Measurements from ENCODE around the gene ST3GAL4. TPM values are rescaled to one million over a fixed set of nuclear protein-coding genes. Genes with fewer than 3 reads are reported as not detected.

The ST3GAL4 gene
- total RNA-seq, 1 experiment from 2014 or later, result 13.1 TPM

GRCh38 chr11:126459691-126460281 is 104.3 kb downstream of the ST3GAL4 start:
- DNase-seq (ENCODE audit: low read depth, low spot score), result no peak
- H3K27me3 ChIP-seq (ENCODE audit: insufficient read depth, low read length), result peaks cover 7% of the 10 kb centered on the region; the same call in 1 of the 2 replicates
- H3K9me2 ChIP-seq (ENCODE audit: insufficient read depth), result no peaks in the 10 kb centered on the region
- no peak overlapping the region for H3K4me3 ChIP-seq (replicated peaks in 1 of 2; ENCODE audit: low read depth in 1 of 2, low read length in 2 of 2)
- intact Hi-C loops (cut with micrococcal nuclease), result no loop called here
- ChIA-PET POLR2A (no interaction called here), CTCF (interaction anchor here (1.0 kb wide), 1 partner anchor 21 kb away, joined by 4 read pairs; no protein-coding TSS in a partner anchor), RAD21 (ENCODE audit: low non-redundant PET in 1 of 2, low total read pairs in 2 of 2, uncharacterized antibody in 2 of 2, unreplicated experiment in 2 of 2) (no interaction called here)
- no peaks in the 10 kb centered on the region for H3K4me1 ChIP-seq (ENCODE audit: control insufficient read depth in 1 of 2, insufficient read depth in 2 of 2, low read length in 2 of 2)
- H3K27ac ChIP-seq (ENCODE audit: low read depth, low read length), result no peak overlapping the region
- H4K20me1 ChIP-seq (ENCODE audit: insufficient read depth), result no peaks in the 10 kb centered on the region
- no peak for ATAC-seq
- no TSS peak for BruUV-seq (replicated peaks)
- H3K9me3 ChIP-seq (ENCODE audit: control insufficient read depth in 1 of 2, insufficient read depth in 1 of 2, low read depth in 1 of 2, low read length in 2 of 2), result no peaks in the 10 kb centered on the region
- no peak overlapping the region for H2AFZ ChIP-seq (ENCODE audit: low read depth, low read length, poor library complexity, severe bottlenecking)
- no peaks in the 10 kb centered on the region for H3K79me2 ChIP-seq (ENCODE audit: insufficient read depth, low read length)
- no peak overlapping the region for H3K9ac ChIP-seq (ENCODE audit: low read length)
- no peaks in the 10 kb centered on the region for H3K36me3 ChIP-seq (ENCODE audit: control insufficient read depth in 1 of 2, insufficient read depth in 2 of 2, low read length in 2 of 2)
- TF ChIP-seq CEBPB (IDR thresholded peaks at IDR 0.05; ENCODE audit: low read depth) (no peak), FOSL1 (IDR thresholded peaks at IDR 0.05; ENCODE audit: low read depth) (no peak), TCF7L2 (IDR thresholded peaks at IDR 0.05; ENCODE audit: borderline replicate concordance, extremely low read depth, insufficient read depth, insufficient read length) (no peak), POLR2AphosphoS5 (IDR thresholded peaks at IDR 0.05; ENCODE audit: low read depth, low read length) (no peak)
- H3K4me2 ChIP-seq (ENCODE audit: low read length), result no peak overlapping the region

- Histone ChIP-seq H3K9me3 (ENCODE audit: control insufficient read depth in 1 of 2, insufficient read depth in 1 of 2, low read depth in 1 of 2, low read length in 2 of 2) (no peaks in the 10 kb centered on the region), H3K4me2 (ENCODE audit: low read length) (no peak overlapping the region), H4K20me1 (ENCODE audit: insufficient read depth) (no peaks in the 10 kb centered on the region), H3K4me1 (ENCODE audit: control insufficient read depth in 1 of 2, insufficient read depth in 2 of 2, low read length in 2 of 2) (no peaks in the 10 kb centered on the region), H2AFZ (ENCODE audit: low read depth, low read length, poor library complexity, severe bottlenecking) (no peak overlapping the region), H3K79me2 (ENCODE audit: insufficient read depth, low read length) (no peaks in the 10 kb centered on the region), H3K27ac (ENCODE audit: low read depth, low read length) (no peak overlapping the region), H3K9ac (ENCODE audit: low read length) (no peak overlapping the region), H3K27me3 (ENCODE audit: insufficient read depth, low read length) (peaks cover 13% of the 10 kb centered on the region; the same call in 1 of the 2 replicates), H3K36me3 (ENCODE audit: control insufficient read depth in 1 of 2, insufficient read depth in 2 of 2, low read length in 2 of 2) (no peaks in the 10 kb centered on the region), H3K4me3 (replicated peaks in 1 of 2; ENCODE audit: low read depth in 1 of 2, low read length in 2 of 2) (no peak overlapping the region), H3K9me2 (ENCODE audit: insufficient read depth) (no peaks in the 10 kb centered on the region)
- ATAC-seq, result no peak
- BruUV-seq (replicated peaks), result no TSS peak
- CTCF ChIA-PET, result interaction anchor here (1.0 kb wide), 1 partner anchor 20 kb away, joined by 4 read pairs; no protein-coding TSS in a partner anchor
- RAD21 ChIA-PET (ENCODE audit: low non-redundant PET in 1 of 2, low total read pairs in 2 of 2, uncharacterized antibody in 2 of 2, unreplicated experiment in 2 of 2), result no interaction called here
- POLR2A ChIA-PET, result no interaction called here
- no peak for DNase-seq (ENCODE audit: low read depth, low spot score)
- intact Hi-C loops (cut with micrococcal nuclease), result no loop called here
- TF ChIP-seq CBX3 (IDR thresholded peaks at IDR 0.05; ENCODE audit: low read depth), result no peak
- TF ChIP-seq POLR2AphosphoS5 (IDR thresholded peaks at IDR 0.05; ENCODE audit: low read depth, low read length), result no peak
- no peak for TF ChIP-seq MAX (IDR thresholded peaks at IDR 0.05)
- TF ChIP-seq SIN3A (IDR thresholded peaks at IDR 0.05; ENCODE audit: low read depth), result no peak
- no peak for TF ChIP-seq CEBPB (IDR thresholded peaks at IDR 0.05; ENCODE audit: low read depth)
- no peak for TF ChIP-seq CTCF (IDR thresholded peaks at IDR 0.05 in 2 of 3, conservative IDR thresholded peaks at IDR 0.05 in 1 of 3; ENCODE audit: borderline replicate concordance in 1 of 3, insufficient read depth in 1 of 3, low read depth in 2 of 3, low read length in 2 of 3)
- TF ChIP-seq FOSL1 (IDR thresholded peaks at IDR 0.05; ENCODE audit: low read depth), result no peak
- no peak for TF ChIP-seq EZH2 (IDR thresholded peaks at IDR 0.05)
- TF ChIP-seq ATF3 (IDR thresholded peaks at IDR 0.05), result no peak
- TF ChIP-seq EZH2phosphoT487 (IDR thresholded peaks at IDR 0.05; ENCODE audit: borderline replicate concordance), result no peak
- TF ChIP-seq JUND (IDR thresholded peaks at IDR 0.05), result no peak
- TF ChIP-seq POLR2A (IDR thresholded peaks at IDR 0.05; ENCODE audit: borderline replicate concordance, extremely low read depth, insufficient read depth, insufficient read length), result no peak
- no peak for TF ChIP-seq ZFX (IDR thresholded peaks at IDR 0.05)
- TF ChIP-seq YY1 (IDR thresholded peaks at IDR 0.05; ENCODE audit: extremely low read depth, insufficient replicate concordance, low read depth, low read length), result no peak
Observed at GRCh38 chr11:126460417-126461095, 105.1 kb downstream of the ST3GAL4 start.

All from HCT116 (cell line).